ENCODE data around the gene CAMSAP3. TPM values are rescaled to one million over a fixed set of nuclear protein-coding genes. Genes with fewer than 3 reads are reported as not detected.
A peak's percentile ranks its signal among the peaks of the same experiment; 100 is the strongest.

The CAMSAP3 gene
- total RNA-seq, 2 experiments from 2014 or later, result 0.17 to 0.31 TPM

GRCh38 chr19:7579182-7579581 is 16.5 kb upstream of the CAMSAP3 start:
- Mint-ChIP-seq H3K27me3 (peaks cover 4% of the 10 kb centered on the region), H3K4me1 (ENCODE audit: low read depth) (no peaks in the 10 kb centered on the region), H3K4me3 (no peak overlapping the region), H3K27ac (no peak overlapping the region), H3K36me3 (no peaks in the 10 kb centered on the region), H3K9me3 (no peaks in the 10 kb centered on the region)
- POLR2A ChIA-PET, result no interaction called here
- DNase-seq, result no peak
- intact Hi-C loops (cut with micrococcal nuclease), result no loop called here
- CTCF ChIA-PET, result interaction anchor here (3.5 kb wide), 1 partner anchor 10 kb away, joined by 24 read pairs; no protein-coding TSS in a partner anchor

DNA sequence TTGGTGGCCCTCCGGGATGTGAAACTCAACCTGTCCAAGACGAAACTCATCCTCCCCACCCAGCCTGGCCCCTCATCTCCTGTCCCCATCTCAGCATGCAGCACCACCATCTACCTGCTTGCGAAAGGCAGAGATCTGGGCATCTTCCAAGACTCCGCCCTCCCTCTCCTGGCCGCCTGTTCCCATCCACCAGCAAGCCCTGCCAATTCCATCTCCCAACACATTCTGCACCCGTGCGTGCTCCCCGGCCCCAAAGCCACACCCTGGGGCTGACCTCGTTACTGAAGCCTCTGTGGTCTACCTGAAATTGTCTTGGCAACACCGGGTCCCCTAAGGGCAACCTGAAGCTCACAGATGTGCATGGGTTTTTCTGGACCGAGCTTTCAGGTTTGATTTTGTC is 13.2 kb upstream of the CAMSAP3 start:
- H3K4me3 Mint-ChIP-seq, result no peak overlapping the region
- H3K36me3 Mint-ChIP-seq, result no peaks in the 10 kb centered on the region
- intact Hi-C loops (cut with micrococcal nuclease), result no loop called here
- H3K27me3 Mint-ChIP-seq, result peaks cover 4% of the 10 kb centered on the region
- no peak for DNase-seq
- no peaks in the 10 kb centered on the region for H3K4me1 Mint-ChIP-seq (ENCODE audit: low read depth)
- CTCF ChIA-PET, result no interaction called here
- H3K9me3 Mint-ChIP-seq, result no peaks in the 10 kb centered on the region
- H3K27ac Mint-ChIP-seq, result no peak overlapping the region
- POLR2A ChIA-PET, result no interaction called here

- H3K4me1 Mint-ChIP-seq (ENCODE audit: low read depth), result no peaks in the 10 kb centered on the region
- POLR2A ChIA-PET, result no interaction called here
- CTCF ChIA-PET, result no interaction called here
- intact Hi-C loops (cut with micrococcal nuclease), result no loop called here
- H3K27me3 Mint-ChIP-seq, result peaks cover 20% of the 10 kb centered on the region
- H3K9me3 Mint-ChIP-seq, result no peaks in the 10 kb centered on the region
- H3K4me3 Mint-ChIP-seq, result no peak overlapping the region
- DNase-seq, result no peak
- no peaks in the 10 kb centered on the region for H3K36me3 Mint-ChIP-seq
- H3K27ac Mint-ChIP-seq, result no peak overlapping the region
These were observed 5.8 kb upstream of the CAMSAP3 start for GRCh38 chr19:7589822-7590221.

GRCh38 chr19:7590256-7590655 is 5.4 kb upstream of the CAMSAP3 start:
- Mint-ChIP-seq H3K27me3 (peaks cover 21% of the 10 kb centered on the region), H3K9me3 (no peaks in the 10 kb centered on the region), H3K27ac (no peak overlapping the region), H3K36me3 (no peaks in the 10 kb centered on the region), H3K4me3 (no peak overlapping the region), H3K4me1 (ENCODE audit: low read depth) (peaks cover 2% of the 10 kb centered on the region)
- intact Hi-C loops (cut with micrococcal nuclease), result no loop called here
- DNase-seq, result no peak
- CTCF ChIA-PET, result interaction anchor here (0.6 kb wide), 1 partner anchor 121 kb away, joined by 3 read pairs; no protein-coding TSS in a partner anchor
- POLR2A ChIA-PET, result no interaction called here

DNA sequence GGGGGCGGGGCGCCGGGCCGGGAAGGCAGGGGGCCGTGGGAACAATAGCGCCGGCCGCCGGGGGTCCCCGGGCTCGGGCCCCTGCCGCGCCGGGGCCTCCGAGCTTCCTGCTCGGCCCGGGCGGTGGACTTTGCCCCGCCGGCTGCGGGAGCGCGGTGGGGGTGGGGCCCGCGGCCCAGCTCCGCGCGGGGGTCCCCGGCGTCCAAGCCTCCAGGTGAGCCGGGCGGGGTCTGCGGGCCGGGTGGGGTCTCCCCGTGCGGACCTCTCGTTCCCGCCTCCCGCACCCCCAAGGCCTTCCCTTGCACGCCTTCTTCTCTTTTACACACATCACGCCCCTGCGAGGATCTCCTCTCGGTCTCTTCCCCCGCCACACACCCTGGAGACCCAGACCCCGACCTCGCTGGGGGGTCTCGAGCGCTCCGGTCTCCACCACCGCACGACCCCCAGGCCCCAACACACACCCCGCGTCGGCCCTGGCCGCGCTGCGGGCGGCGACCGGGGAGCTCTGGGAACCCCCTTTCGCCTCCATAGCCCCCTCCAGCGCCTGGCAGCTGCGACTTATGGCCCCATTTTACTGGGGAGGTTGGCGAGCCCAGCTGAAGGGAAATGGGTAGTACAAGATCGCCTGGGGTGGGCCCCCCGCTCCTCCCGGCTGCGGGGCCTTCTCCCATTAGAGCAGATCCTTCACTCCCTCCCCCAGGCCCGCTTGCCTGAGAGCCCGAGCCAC is 711 bp downstream of the CAMSAP3 start:
- intact Hi-C loops (cut with micrococcal nuclease), result no loop called here
- H3K4me3 Mint-ChIP-seq, result peak overlapping the region; percentile 39
- ChIA-PET POLR2A (no interaction called here), CTCF (interaction anchor here (0.9 kb wide), 1 partner anchor 28 kb away, joined by 3 read pairs; no protein-coding TSS in a partner anchor)
- no peaks in the 10 kb centered on the region for H3K9me3 Mint-ChIP-seq
- H3K27ac Mint-ChIP-seq, result no peak overlapping the region
- peaks cover 36% of the 10 kb centered on the region for H3K27me3 Mint-ChIP-seq
- peaks cover 2% of the 10 kb centered on the region for H3K4me1 Mint-ChIP-seq (ENCODE audit: low read depth)
- no peaks in the 10 kb centered on the region for H3K36me3 Mint-ChIP-seq
- no peak for DNase-seq

DNA sequence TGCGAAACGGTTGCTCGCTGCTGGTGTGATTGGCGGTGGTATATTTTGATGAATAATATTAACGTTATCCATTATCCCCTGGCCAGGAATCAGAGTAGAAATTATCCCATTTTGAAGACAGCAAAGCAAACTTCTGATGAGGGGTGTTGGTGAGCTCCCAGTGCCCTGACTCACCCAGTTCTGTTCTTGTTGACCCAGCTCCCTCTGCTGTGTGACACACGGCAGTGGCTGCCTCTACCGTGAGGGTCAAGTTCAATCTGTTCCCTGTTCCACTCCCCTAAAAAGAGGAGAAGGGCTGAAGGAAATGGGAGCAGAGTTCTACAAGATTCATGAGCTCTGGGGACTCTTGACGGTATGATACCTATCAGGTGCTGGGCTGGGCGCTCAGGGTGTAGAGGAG is 2.0 kb downstream of the CAMSAP3 start:
- Mint-ChIP-seq H3K4me3 (no peak overlapping the region), H3K36me3 (no peaks in the 10 kb centered on the region), H3K4me1 (ENCODE audit: low read depth) (peaks cover 2% of the 10 kb centered on the region), H3K9me3 (no peaks in the 10 kb centered on the region), H3K27ac (no peak overlapping the region), H3K27me3 (peaks cover 40% of the 10 kb centered on the region)
- ChIA-PET POLR2A (no interaction called here), CTCF (interaction anchor here (0.6 to 1.0 kb wide), 2 partner anchors 29 to 252 kb away, joined by 3 to 5 read pairs; no protein-coding TSS in a partner anchor)
- DNase-seq, result no peak
- intact Hi-C loops (cut with micrococcal nuclease), result no loop called here

- Mint-ChIP-seq H3K27me3 (peaks cover 39% of the 10 kb centered on the region), H3K9me3 (no peaks in the 10 kb centered on the region), H3K4me3 (no peak overlapping the region), H3K4me1 (ENCODE audit: low read depth) (peaks cover 2% of the 10 kb centered on the region), H3K27ac (no peak overlapping the region), H3K36me3 (no peaks in the 10 kb centered on the region)
- intact Hi-C loops (cut with micrococcal nuclease), result no loop called here
- ChIA-PET POLR2A (interaction anchor here (0.6 kb wide), 1 partner anchor 207 kb away, joined by 4 read pairs; no protein-coding TSS in a partner anchor), CTCF (interaction anchor here (1.0 kb wide), 1 partner anchor 30 kb away, joined by 5 read pairs; no protein-coding TSS in a partner anchor)
- no peak for DNase-seq
These were observed 2.5 kb downstream of the CAMSAP3 start for GRCh38 chr19:7598180-7598579.

- DNase-seq, result no peak
- Mint-ChIP-seq H3K4me1 (ENCODE audit: low read depth) (no peaks in the 10 kb centered on the region), H3K27me3 (peaks cover 30% of the 10 kb centered on the region), H3K9me3 (no peaks in the 10 kb centered on the region), H3K27ac (no peak overlapping the region), H3K36me3 (no peaks in the 10 kb centered on the region), H3K4me3 (no peak overlapping the region)
- ChIA-PET POLR2A (interaction anchor here (0.6 to 0.7 kb wide), 2 partner anchors 135 to 399 kb away, joined by 3 read pairs; no protein-coding TSS in a partner anchor), CTCF (no interaction called here)
- intact Hi-C loops (cut with micrococcal nuclease), result no loop called here
These were observed 5.1 kb downstream of the CAMSAP3 start for GRCh38 chr19:7600721-7601120.

- no peaks in the 10 kb centered on the region for H3K36me3 Mint-ChIP-seq
- H3K27me3 Mint-ChIP-seq, result peaks cover 26% of the 10 kb centered on the region
- ChIA-PET CTCF (interaction anchor here (1.1 kb wide), 1 partner anchor 79 kb away, joined by 3 read pairs; the partner anchor contains the start of gene TRAPPC5), POLR2A (no interaction called here)
- no peaks in the 10 kb centered on the region for H3K9me3 Mint-ChIP-seq
- H3K27ac Mint-ChIP-seq, result no peak overlapping the region
- DNase-seq, result no peak
- intact Hi-C loops (cut with micrococcal nuclease), result no loop called here
- H3K4me3 Mint-ChIP-seq, result no peak overlapping the region
- no peaks in the 10 kb centered on the region for H3K4me1 Mint-ChIP-seq (ENCODE audit: low read depth)
These were observed 6.7 kb downstream of the CAMSAP3 start for GRCh38 chr19:7602240-7602934.

- H3K36me3 Mint-ChIP-seq, result no peaks in the 10 kb centered on the region
- H3K27ac Mint-ChIP-seq, result no peak overlapping the region
- CTCF ChIA-PET, result interaction anchor here (1.1 kb wide), 1 partner anchor 78 kb away, joined by 3 read pairs; the partner anchor contains the start of gene TRAPPC5
These were observed 7.4 kb downstream of the CAMSAP3 start for GRCh38 chr19:7602935-7603497.

GRCh38 chr19:7603919-7604318 is 8.3 kb downstream of the CAMSAP3 start:
- DNase-seq, result no peak
- Mint-ChIP-seq H3K27ac (no peak overlapping the region), H3K4me3 (no peak overlapping the region), H3K9me3 (no peaks in the 10 kb centered on the region), H3K27me3 (peaks cover 12% of the 10 kb centered on the region), H3K36me3 (no peaks in the 10 kb centered on the region), H3K4me1 (ENCODE audit: low read depth) (no peaks in the 10 kb centered on the region)
- CTCF ChIA-PET, result no interaction called here
- POLR2A ChIA-PET, result no interaction called here
- intact Hi-C loops (cut with micrococcal nuclease), result no loop called here

More at GRCh38 chr19:7602935-7603497, 7.4 kb downstream of the CAMSAP3 start:
- no peak for DNase-seq
- H3K27me3 Mint-ChIP-seq, result peaks cover 19% of the 10 kb centered on the region
- no peak overlapping the region for H3K4me3 Mint-ChIP-seq
- POLR2A ChIA-PET, result no interaction called here
- no peaks in the 10 kb centered on the region for H3K9me3 Mint-ChIP-seq
- H3K4me1 Mint-ChIP-seq (ENCODE audit: low read depth), result no peaks in the 10 kb centered on the region
- intact Hi-C loops (cut with micrococcal nuclease), result no loop called here

GRCh38 chr19:7605490-7606222 is 10.0 kb downstream of the CAMSAP3 start:
- intact Hi-C loops (cut with micrococcal nuclease), result no loop called here
- Mint-ChIP-seq H3K4me3 (no peak overlapping the region), H3K36me3 (no peaks in the 10 kb centered on the region), H3K9me3 (no peaks in the 10 kb centered on the region), H3K4me1 (ENCODE audit: low read depth) (no peaks in the 10 kb centered on the region), H3K27ac (no peak overlapping the region), H3K27me3 (peaks cover 12% of the 10 kb centered on the region)
- ChIA-PET POLR2A (no interaction called here), CTCF (interaction anchor here (2.6 kb wide), 1 partner anchor 37 kb away, joined by 18 read pairs; no protein-coding TSS in a partner anchor)
- DNase-seq, result peak; percentile 49
